ENCODE data around the gene KIF26A.

DNA sequence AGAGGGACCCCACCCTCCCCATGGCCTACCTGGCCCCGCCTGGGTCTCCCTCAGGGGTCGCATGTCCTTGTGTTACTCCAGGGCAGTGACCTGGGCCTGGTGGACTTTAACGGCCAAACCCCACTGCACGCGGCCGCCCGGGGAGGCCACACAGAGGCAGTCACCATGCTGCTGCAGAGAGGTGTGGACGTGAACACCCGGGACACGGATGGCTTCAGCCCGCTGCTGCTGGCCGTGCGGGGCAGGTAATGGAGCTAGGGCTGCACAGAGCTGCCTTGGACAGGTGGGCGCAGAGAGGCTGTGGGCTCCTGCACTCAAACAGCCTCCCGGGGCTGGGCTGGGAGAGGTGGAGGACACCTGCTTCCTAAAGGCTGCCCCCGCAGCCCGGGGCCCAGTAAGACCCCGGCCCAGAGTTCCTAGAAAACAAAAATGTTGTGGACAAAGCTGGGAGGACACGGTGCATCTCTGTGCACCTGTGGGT is 31.2 kb upstream of the KIF26A start:
- TF ChIP-seq POLR2A (IDR thresholded peaks at IDR 0.05): no peak
- no peak for TF ChIP-seq CTCF (IDR thresholded peaks at IDR 0.05)
- no peak for TF ChIP-seq POLR2AphosphoS5 (IDR thresholded peaks at IDR 0.05)

All from prostate gland (tissue), 2 donors.